NB4 (cell line): Measurements from ENCODE around the gene UXS1.

ENCODE experiments used
- MAX ChIP-seq: IDR thresholded peaks from 2 replicates; pipeline ENCODE4 v1.6.1; 2011; ENCODE audit warnings: low read depth, low read length
- POLR2A ChIP-seq: IDR thresholded peaks from 2 replicates; pipeline ENCODE4 v1.6.1; 2011; ENCODE audit warnings: mild to moderate bottlenecking; ENCODE audit not compliant: insufficient read length; ENCODE audit errors: extremely low read depth

GRCh38 chr2:106165029-106165428, 29.1 kb downstream of the UXS1 start:
- TF ChIP-seq MAX = no peak
- TF ChIP-seq POLR2A = no peak
